H54 (cell line): ENCODE results near the gene PSMA1.
A peak's percentile ranks its signal among the peaks of the same experiment; 100 is the strongest.

Experiments used
- DNase-seq: peaks from one replicate; pipeline ENCODE4 v3.0.0; 2011; ENCODE audit warnings: low spot score, mixed read lengths; ENCODE audit not compliant: insufficient read length
- FAIRE-seq: peaks from 3 replicates; lab custom pipeline; 2011; peaks lifted over from hg19 to GRCh38; lab: Jason Lieb, UNC
- POLR2A ChIP-seq: IDR thresholded peaks from 2 replicates; pipeline ENCODE4 v1.6.1; 2011; ENCODE audit warnings: low read depth, mild to moderate bottlenecking, low read length

Gene PSMA1

DNA sequence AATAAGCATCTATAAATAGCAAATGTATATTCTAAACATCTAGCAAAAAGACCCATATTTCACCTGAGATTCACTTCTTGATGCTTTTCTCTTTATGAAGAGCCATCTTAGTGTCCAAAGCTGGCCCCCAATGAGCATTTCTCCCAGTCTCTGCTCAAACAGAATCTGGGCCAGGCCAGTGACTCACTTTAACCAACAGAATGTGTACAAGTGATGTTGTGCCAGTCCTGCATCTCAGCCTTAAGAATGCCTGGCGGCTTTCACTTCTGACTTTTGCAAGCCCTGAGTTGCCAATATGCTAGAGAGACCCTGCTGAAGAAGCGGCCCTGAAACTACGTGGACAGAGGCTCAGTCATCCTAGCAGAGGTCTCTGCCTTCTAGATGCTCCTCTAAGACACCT, 13.7 kb downstream of the PSMA1 start:
- TF ChIP-seq POLR2A: no peak
- FAIRE-seq: no peak
- no peak for DNase-seq

DNA sequence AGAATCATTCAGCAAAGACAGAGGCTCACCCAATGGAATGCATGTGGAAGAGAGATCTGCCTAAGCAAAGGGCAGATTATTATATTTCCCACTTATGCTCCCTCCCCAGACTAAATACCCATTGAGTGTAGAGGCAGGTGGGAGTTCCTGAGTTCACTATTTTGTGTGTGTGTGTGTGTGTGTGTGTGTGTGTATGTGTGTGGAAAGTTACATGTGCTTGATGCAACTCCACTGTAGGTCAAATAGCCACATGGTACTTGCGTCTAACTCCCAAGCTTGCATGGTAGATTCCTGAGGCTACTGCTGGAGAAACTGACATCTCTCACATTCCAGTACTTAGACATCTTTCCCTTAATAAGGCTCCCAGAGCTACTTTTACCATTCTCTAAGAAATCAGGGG, 17.2 kb downstream of the PSMA1 start:
- DNase-seq (no peak), FAIRE-seq (no peak)
- no peak for TF ChIP-seq POLR2A

DNA sequence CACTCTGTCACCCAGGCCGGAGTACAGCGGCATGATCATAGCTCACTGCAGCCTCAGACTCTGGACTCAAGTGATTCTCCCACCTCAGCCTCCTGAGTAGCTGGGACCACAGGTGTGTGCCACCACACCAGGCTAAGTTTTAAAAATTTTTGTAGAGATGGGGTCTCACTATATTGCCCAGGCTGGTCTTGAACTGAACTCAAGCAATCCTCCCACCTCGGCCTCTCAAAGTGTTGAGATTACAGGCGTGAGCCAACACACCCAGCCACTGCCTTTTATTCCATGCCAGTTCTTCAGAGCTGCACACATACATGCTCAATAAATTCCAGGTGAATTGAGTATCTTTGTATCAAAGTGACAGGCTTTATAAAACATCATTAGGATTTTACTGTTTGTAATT, 18.1 kb downstream of the PSMA1 start:
- FAIRE-seq: no peak
- DNase-seq: no peak
- no peak for TF ChIP-seq POLR2A

DNA sequence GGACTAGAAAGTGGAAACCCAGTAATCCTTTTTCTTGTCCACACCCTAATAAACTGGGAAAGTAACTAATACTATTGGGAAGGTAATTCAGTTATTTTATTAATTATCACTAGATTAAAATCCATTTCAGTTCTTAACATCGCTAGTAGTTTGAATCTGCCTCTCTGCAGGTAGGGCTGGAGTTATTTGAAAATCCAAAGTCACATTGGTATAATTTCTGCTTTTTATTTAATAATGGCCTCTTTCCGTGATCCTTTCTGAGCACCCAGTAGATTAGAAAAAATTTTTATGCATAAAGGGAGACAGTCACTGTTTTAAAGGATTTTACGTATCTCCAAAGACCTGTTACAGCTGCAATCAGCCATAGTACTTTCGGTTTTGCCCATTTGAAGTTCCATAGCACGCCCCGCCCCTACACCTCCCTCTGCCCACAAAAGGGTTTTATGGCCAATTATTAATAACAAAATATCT, 20.0 kb downstream of the PSMA1 start:
- DNase-seq (peak; percentile 15), FAIRE-seq (no peak)
- no peak for TF ChIP-seq POLR2A

DNA sequence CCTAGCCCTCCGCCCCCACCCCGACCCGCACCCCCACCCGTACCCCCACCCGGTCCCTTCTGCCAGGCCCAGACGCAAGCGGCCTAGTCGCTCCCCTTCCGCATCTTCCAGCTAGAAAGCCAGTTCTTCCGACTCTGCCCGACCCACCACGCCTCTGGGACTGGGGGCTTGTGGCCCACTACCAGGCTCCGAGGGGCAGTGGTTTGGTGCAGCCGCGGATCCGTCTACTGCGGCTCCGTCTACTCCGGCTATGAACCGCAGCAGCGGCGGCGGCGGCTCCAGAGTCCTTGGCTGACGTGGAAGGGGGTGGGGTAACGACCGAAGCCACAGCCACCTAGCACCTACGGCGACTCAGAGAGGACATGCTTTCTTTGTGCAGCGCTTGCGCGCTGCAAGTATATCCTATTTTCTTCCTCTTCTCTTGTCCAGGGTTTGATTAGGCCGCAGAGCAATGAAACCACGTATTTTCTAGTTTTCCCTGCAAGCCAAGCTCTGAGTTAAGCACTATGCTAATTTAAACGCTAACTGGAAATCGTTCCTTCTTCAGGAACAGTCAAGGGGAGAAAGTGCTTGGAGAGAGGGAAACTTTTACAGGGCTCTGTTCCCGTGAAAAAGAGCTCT, 20.5 kb downstream of the PSMA1 start, which contains the start of gene COPB1:
Gene COPB1, minus strand, starts transcription at position 252 of the 621 bp plus-strand sequence. CDS start 883 bp downstream, outside the sequence.
- FAIRE-seq (peak; percentile 60), DNase-seq (peak; percentile 63)
- TF ChIP-seq POLR2A: peak; percentile 96

DNA sequence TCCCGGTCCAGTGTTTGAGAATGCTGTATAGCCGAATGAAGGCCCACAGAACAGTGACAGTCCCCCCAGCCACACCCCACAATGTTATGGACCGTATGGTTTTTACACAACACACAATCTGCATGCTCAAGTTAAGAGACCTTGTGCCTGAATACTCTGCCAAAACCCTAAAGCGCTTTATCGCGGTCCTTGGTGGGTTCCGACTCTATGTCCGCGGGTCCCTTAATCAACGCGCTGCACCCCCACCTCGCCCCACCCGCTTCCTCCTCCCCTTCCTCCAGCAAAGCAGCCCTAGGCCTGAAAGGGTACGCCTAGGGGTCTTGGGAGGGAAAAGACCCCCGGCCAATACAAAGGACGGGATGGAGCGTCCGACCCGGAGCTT, 21.0 kb downstream of the PSMA1 start:
- no peak for FAIRE-seq
- no peak for DNase-seq
- no peak for TF ChIP-seq POLR2A

DNA sequence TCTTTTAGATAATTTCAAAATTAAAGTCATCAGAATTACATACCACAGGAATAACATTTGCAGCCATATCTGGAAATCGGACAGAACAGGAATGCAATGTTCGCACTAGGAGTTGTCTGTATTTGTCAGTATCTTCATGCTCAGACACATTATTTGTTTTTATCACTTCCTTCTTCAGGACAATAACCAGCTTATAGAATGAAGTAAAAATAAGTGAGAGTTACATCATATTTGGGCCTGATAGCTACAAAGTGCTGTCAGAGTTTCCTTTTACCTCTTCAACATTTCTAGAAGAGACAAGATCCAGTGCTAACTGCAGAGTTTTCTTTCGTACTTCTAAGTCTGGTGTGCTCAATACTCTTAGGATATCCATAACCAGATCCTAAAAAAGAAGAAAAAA, 39.5 kb downstream of the PSMA1 start:
- no peak for TF ChIP-seq POLR2A
- FAIRE-seq (no peak), DNase-seq (no peak)

DNA sequence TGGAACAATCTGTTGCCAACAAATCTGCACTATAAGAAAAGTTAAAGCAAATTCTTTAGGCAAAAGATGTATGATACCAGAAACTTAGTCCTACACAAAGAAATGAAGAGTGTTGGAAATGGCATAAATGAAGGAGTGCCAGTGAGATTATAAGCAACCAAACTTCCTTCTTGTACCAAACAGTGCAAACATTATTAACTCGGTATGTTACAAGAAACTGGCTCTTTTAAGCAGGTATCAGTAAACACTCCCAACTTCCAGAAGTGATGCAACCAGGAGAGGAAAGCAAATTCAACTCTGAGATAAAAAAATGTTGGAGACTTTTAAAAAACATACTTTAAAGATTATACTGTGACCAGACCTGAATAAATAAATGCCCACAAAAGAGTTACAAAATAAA, 49.1 kb downstream of the PSMA1 start:
- FAIRE-seq (no peak), DNase-seq (no peak)
- TF ChIP-seq POLR2A: no peak

DNA sequence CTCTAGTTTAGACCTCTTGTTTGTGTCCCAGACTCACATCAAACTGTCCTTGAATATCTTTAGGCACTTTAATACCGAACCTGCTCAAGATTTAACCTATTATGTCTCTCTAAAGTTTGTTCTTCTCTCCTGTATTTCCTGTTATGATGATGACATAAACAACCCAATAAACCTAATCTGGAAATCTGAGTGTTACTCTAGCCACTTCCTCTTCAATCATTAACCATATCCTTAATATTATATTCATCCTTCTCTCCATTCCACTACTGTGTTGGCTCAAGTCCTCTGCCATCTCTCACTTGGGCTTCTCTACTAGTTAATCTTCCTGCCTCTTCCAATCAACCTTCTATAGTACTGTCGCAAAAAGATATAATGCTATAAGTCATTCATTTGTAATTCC, 56.6 kb downstream of the PSMA1 start:
- DNase-seq (no peak), FAIRE-seq (no peak)
- no peak for TF ChIP-seq POLR2A

DNA sequence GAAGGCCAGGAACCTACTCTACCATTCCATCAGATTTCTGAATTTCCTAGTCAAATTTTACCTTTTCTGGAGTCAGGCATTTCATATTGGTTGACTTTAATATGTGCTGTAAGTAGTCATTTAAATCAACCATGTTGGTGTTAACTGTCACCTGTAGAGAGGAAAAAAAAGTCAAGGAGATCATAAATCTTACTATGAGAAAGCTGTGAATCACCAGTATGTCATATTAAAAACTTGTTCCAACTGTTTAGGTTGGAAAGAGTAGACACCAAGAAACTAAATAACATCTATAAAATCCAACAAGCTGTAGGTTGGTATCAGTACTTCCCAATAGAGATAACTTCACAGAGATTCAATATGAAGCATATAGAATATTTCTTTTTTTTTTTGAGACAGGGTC, 60.0 kb downstream of the PSMA1 start:
- no peak for DNase-seq
- no peak for FAIRE-seq
- TF ChIP-seq POLR2A: no peak

DNA sequence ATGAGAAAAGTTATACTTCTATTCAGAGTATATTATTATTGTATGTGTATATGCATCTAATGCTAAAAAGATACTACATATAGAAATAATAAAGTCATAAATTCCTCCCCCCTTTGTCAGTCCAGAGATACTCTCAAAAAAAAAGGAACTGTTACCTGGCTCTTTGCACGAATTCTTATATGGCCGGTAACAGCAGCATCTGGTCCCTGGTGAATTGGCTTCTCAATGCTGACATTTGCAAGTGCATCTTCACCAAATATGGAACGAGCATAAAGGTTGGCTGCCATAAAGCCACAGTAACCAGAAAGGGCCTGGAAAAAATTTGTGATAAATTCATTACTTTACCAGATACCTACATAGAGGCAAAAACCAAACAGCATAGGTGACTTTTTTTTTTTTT, 61.8 kb downstream of the PSMA1 start:
- no peak for TF ChIP-seq POLR2A
- DNase-seq (no peak), FAIRE-seq (no peak)

DNA sequence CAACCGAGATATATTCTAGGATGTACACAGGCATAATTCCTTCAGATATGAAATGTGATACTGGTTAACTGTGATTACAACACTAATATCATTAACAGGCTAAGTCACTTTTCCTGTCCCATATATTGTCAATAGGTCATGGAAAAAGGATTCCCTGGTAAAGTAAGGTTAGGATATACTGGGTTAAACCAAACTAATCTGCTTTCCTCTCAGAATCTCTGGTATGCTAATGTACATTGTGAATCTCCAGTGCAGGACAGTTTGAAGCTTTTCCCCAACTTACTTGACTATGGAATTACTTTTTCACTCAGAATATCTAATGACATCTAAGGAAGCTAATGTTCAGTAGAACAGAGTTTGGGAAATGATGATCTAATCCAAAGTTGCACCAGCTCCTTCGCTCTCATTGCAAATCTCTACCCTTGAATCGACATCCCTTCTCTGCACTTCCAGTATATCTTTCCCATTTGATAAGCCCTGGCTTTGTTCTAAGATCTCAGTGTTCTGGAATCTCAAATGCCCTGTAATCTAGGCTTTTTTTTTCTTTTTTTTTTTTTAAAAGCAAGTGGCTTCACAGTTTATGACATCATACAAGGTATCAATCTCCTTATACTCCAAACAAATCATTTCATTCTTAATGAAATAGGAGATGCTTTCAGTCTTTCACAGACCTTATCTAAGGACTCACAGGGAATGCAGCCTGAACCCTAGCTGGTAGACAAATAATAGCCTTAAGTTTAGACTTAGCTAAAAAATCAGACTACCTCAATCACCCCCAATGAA, 64.3 kb downstream of the PSMA1 start:
- FAIRE-seq: no peak
- DNase-seq: no peak
- TF ChIP-seq POLR2A: no peak
